Astrocyte (in vitro differentiated cells and primary cell): Measurements from ENCODE around the gene CD53. TPM values are rescaled to one million over a fixed set of nuclear protein-coding genes. Genes with fewer than 3 reads are reported as not detected.

Source experiments
- DNase-seq: peaks from one replicate; pipeline ENCODE4 v3.0.0-alpha.2; 2010; ENCODE audit warnings: low read depth
- FAIRE-seq: peaks from 2 replicates; lab custom pipeline; 2011; peaks lifted over from hg19 to GRCh38; lab: Jason Lieb, UNC
- H2AFZ ChIP-seq: 2 replicates; pipeline ENCODE4 v1.6.0; 2012; ENCODE audit warnings: low read depth, low read length, inconsistent platforms
- H3K27ac ChIP-seq: 2 replicates; pipeline ENCODE4 v1.5.1; 2011; ENCODE audit warnings: low read depth, low read length, inconsistent platforms
- H3K27me3 ChIP-seq: 2 replicates; pipeline ENCODE4 v1.6.0; 2011; ENCODE audit warnings: low read length, inconsistent platforms; ENCODE audit not compliant: insufficient read depth
- H3K36me3 ChIP-seq: 2 replicates; pipeline ENCODE4 v1.5.1; 2011; ENCODE audit warnings: low read length, inconsistent platforms; ENCODE audit not compliant: insufficient read depth
- H3K4me1 ChIP-seq: 2 replicates; pipeline ENCODE4 v1.5.1; 2011; ENCODE audit warnings: low read length, inconsistent platforms; ENCODE audit not compliant: insufficient read depth
- H3K4me2 ChIP-seq: 2 replicates; pipeline ENCODE4 v1.6.0; 2012; ENCODE audit warnings: low read length, inconsistent platforms
- H3K4me3 ChIP-seq: 2 replicates; pipeline ENCODE4 v1.5.1; 2011; ENCODE audit warnings: low read depth, mild to moderate bottlenecking, low read length, inconsistent platforms; ENCODE audit not compliant: insufficient read depth
- H3K79me2 ChIP-seq: 2 replicates; pipeline ENCODE4 v1.6.0; 2012; ENCODE audit warnings: mild to moderate bottlenecking, low read length, inconsistent platforms; ENCODE audit not compliant: insufficient read depth
- H3K9ac ChIP-seq: 2 replicates; pipeline ENCODE4 v1.6.0; 2012; ENCODE audit warnings: mild to moderate bottlenecking, low read length, inconsistent platforms
- H3K9me3 ChIP-seq: 2 replicates; pipeline ENCODE4 v1.5.1; 2012; ENCODE audit warnings: low read depth, mild to moderate bottlenecking, low read length, inconsistent platforms; ENCODE audit not compliant: insufficient read depth
- H4K20me1 ChIP-seq: 2 replicates; pipeline ENCODE4 v1.6.0; 2012; ENCODE audit warnings: low read length, inconsistent platforms; ENCODE audit not compliant: insufficient read depth
- H3K27ac Mint-ChIP-seq: one replicate; pipeline ENCODE4 v1.8.0; 2021; ENCODE audit warnings: mild to moderate bottlenecking, mixed read lengths; ENCODE audit not compliant: unreplicated experiment
- H3K27me3 Mint-ChIP-seq: one replicate; pipeline ENCODE4 v1.8.0; 2021; ENCODE audit warnings: low read depth, mixed read lengths; ENCODE audit not compliant: unreplicated experiment
- H3K36me3 Mint-ChIP-seq: one replicate; pipeline ENCODE4 v1.8.0; 2021; ENCODE audit warnings: low read depth, mixed read lengths; ENCODE audit not compliant: unreplicated experiment
- H3K4me1 Mint-ChIP-seq: one replicate; pipeline ENCODE4 v1.8.0; 2021; ENCODE audit warnings: low read depth, mixed read lengths; ENCODE audit not compliant: unreplicated experiment
- H3K4me3 Mint-ChIP-seq: one replicate; pipeline ENCODE4 v1.8.0; 2021; ENCODE audit warnings: mild to moderate bottlenecking, moderate library complexity, mixed read lengths; ENCODE audit not compliant: unreplicated experiment
- H3K9me3 Mint-ChIP-seq: one replicate; pipeline ENCODE4 v1.8.0; 2021; ENCODE audit warnings: mild to moderate bottlenecking, mixed read lengths; ENCODE audit not compliant: unreplicated experiment
- CTCF ChIP-seq: IDR thresholded peaks from 2 replicates; pipeline ENCODE4 v1.5.1; 2011; ENCODE audit warnings: low read depth, mild to moderate bottlenecking, inconsistent platforms, low read length, moderate library complexity; ENCODE audit not compliant: insufficient read depth
- EZH2 ChIP-seq: IDR thresholded peaks from 2 replicates; pipeline ENCODE4 v1.6.1; 2012; ENCODE audit warnings: mild to moderate bottlenecking, low read length, inconsistent platforms; ENCODE audit not compliant: insufficient read depth
- total RNA-seq: library from RNA; stranded (reverse); gene quantifications from 2 replicates; pipeline ENCODE4 v1.2.1, GENCODE V29; 2021

Gene CD53
- total RNA-seq, 1 donor from 2014 or later = not detected

GRCh38 chr1:110914676-110915075 is 41.7 kb downstream of the CD53 start:
- peaks cover 2% of the 10 kb centered on the region for H3K4me1 Mint-ChIP-seq
- FAIRE-seq (no peak), DNase-seq (no peak)

DNA sequence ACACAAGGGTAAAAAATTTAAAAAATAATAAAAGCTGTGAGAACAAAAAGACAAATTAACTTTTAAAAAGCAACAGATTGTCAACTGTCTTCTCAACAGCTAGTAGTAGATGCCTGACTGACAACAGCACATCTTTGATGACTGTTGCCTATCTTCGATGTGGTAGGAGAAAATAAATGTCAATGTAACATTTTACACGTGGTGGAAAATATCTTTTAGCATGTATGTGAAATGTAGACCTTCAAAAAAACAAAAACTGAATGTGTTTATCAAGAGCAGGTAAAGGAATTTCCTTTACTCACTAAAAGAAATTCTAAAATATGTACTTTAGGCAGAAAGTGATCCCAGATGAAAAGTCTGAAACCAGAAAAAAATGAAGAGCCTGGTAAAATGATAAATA is 42.9 kb downstream of the CD53 start:
- no peaks in the 10 kb centered on the region for H4K20me1 ChIP-seq
- no peak for DNase-seq
- Mint-ChIP-seq H3K27ac (no peak overlapping the region), H3K9me3 (peaks cover 3% of the 10 kb centered on the region), H3K4me3 (no peak overlapping the region), H3K27me3 (peaks cover 3% of the 10 kb centered on the region), H3K36me3 (no peaks in the 10 kb centered on the region), H3K4me1 (peaks cover 2% of the 10 kb centered on the region)
- H3K79me2 ChIP-seq = no peaks in the 10 kb centered on the region
- no peaks in the 10 kb centered on the region for H3K4me1 ChIP-seq
- H3K9me3 ChIP-seq = no peaks in the 10 kb centered on the region
- no peak overlapping the region for H2AFZ ChIP-seq
- H3K36me3 ChIP-seq = no peaks in the 10 kb centered on the region
- no peak overlapping the region for H3K4me2 ChIP-seq
- no peaks in the 10 kb centered on the region for H3K27me3 ChIP-seq
- TF ChIP-seq EZH2 (no peak), CTCF (no peak)
- FAIRE-seq = no peak
- H3K9ac ChIP-seq = no peak overlapping the region
- no peak overlapping the region for H3K27ac ChIP-seq
- H3K4me3 ChIP-seq = no peak overlapping the region

More at GRCh38 chr1:110914676-110915075, 41.7 kb downstream of the CD53 start:
- H3K27ac Mint-ChIP-seq = no peak overlapping the region
- Histone ChIP-seq H3K36me3 (no peaks in the 10 kb centered on the region), H3K4me2 (no peak overlapping the region), H3K79me2 (no peaks in the 10 kb centered on the region), H3K4me1 (no peaks in the 10 kb centered on the region), H3K9me3 (no peaks in the 10 kb centered on the region), H3K4me3 (no peak overlapping the region), H3K27ac (no peak overlapping the region), H3K9ac (no peak overlapping the region), H4K20me1 (no peaks in the 10 kb centered on the region), H3K27me3 (no peaks in the 10 kb centered on the region), H2AFZ (no peak overlapping the region)
- H3K36me3 Mint-ChIP-seq = no peaks in the 10 kb centered on the region
- H3K9me3 Mint-ChIP-seq = peaks cover 3% of the 10 kb centered on the region
- no peak for TF ChIP-seq CTCF
- no peak for TF ChIP-seq EZH2
- no peak overlapping the region for H3K4me3 Mint-ChIP-seq
- H3K27me3 Mint-ChIP-seq = peaks cover 3% of the 10 kb centered on the region

DNA sequence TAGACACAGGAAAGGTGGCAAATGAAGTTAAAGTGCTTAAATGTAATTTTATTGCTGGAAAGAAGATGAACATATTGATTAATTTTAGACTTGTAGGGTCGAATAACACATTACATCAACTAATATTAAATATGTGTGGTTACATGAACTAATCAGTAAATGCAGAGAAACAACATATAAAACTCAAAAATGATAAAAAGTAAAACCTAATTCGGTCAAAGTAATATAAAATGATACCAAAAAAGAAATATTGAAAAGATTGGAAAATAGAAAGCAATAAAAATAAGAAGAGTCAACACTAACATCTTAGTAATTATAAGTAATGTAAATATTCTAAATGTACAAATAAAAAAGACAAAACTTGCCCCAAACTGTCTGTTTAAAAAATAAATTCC is 43.3 kb downstream of the CD53 start:
- Histone ChIP-seq H3K4me1 (no peaks in the 10 kb centered on the region), H3K9me3 (no peaks in the 10 kb centered on the region), H2AFZ (no peak overlapping the region), H3K4me2 (no peak overlapping the region), H4K20me1 (no peaks in the 10 kb centered on the region), H3K36me3 (no peaks in the 10 kb centered on the region), H3K9ac (no peak overlapping the region), H3K27me3 (no peaks in the 10 kb centered on the region), H3K4me3 (no peak overlapping the region), H3K27ac (no peak overlapping the region), H3K79me2 (no peaks in the 10 kb centered on the region)
- peaks cover 3% of the 10 kb centered on the region for H3K9me3 Mint-ChIP-seq
- no peak for FAIRE-seq
- DNase-seq = no peak
- no peak overlapping the region for H3K27ac Mint-ChIP-seq
- TF ChIP-seq CTCF = no peak
- no peak for TF ChIP-seq EZH2
- H3K4me1 Mint-ChIP-seq = peaks cover 2% of the 10 kb centered on the region
- no peaks in the 10 kb centered on the region for H3K36me3 Mint-ChIP-seq
- H3K27me3 Mint-ChIP-seq = peaks cover 3% of the 10 kb centered on the region
- no peak overlapping the region for H3K4me3 Mint-ChIP-seq
